SK-N-SH treated with all-trans-retinoic acid at 6 μM for 48 hours (cell line): ENCODE data around the gene CFDP1.

Experiments used
- CSDC2 ChIP-seq: fragments of 250-450 bp; sonication (Bioruptor Pico); IDR thresholded peaks from 2 replicates; pipeline ENCODE4 v1.5.0; 2020; ENCODE audit warnings: mild to moderate bottlenecking, moderate library complexity
- ESRRG ChIP-seq: fragments of 250-450 bp; sonication (Bioruptor Pico); IDR thresholded peaks from 2 replicates; pipeline ENCODE4 v1.6.1; 2021; ENCODE audit warnings: mild to moderate bottlenecking
- ISL1 ChIP-seq: fragments of 250-450 bp; sonication (Bioruptor Pico); IDR thresholded peaks from 2 replicates; pipeline ENCODE4 v2.1.2; 2022; ENCODE audit warnings: mild to moderate bottlenecking, moderate library complexity
- OSR1 ChIP-seq: fragments of 250-450 bp; sonication (Bioruptor Pico); IDR thresholded peaks from 2 replicates; pipeline ENCODE4 v1.8.0; 2022; ENCODE audit warnings: moderate library complexity, mild to moderate bottlenecking, inconsistent platforms
- RARB ChIP-seq: fragments of 250-450 bp; sonication (Bioruptor Pico); IDR thresholded peaks from 2 replicates; pipeline ENCODE4 v1.8.0; 2021; ENCODE audit warnings: mild to moderate bottlenecking, moderate library complexity
- TOX ChIP-seq: fragments of 250-450 bp; sonication (Bioruptor Pico); IDR thresholded peaks from 2 replicates; pipeline ENCODE4 v1.8.0; 2021; ENCODE audit warnings: mild to moderate bottlenecking, moderate library complexity, borderline replicate concordance
- ZC3H10 ChIP-seq: fragments of 250-450 bp; sonication (Bioruptor Pico); IDR thresholded peaks from 2 replicates; pipeline ENCODE4 v1.5.1; 2021; ENCODE audit warnings: mild to moderate bottlenecking, moderate library complexity
- ZFP30 ChIP-seq: fragments of 450-650 bp; formaldehyde crosslinking; IDR thresholded peaks from 2 replicates; pipeline ENCODE4 v1.5.0; 2022; ENCODE audit warnings: mild to moderate bottlenecking, moderate library complexity
- ZNF70 ChIP-seq: fragments of 450-650 bp; formaldehyde crosslinking; IDR thresholded peaks from 2 replicates; pipeline ENCODE4 v1.5.0; 2020; ENCODE audit warnings: mild to moderate bottlenecking, moderate library complexity
- ZNF8 ChIP-seq: fragments of 450-650 bp; formaldehyde crosslinking; IDR thresholded peaks from 2 replicates; pipeline ENCODE4 v1.5.0; 2020; ENCODE audit warnings: mild to moderate bottlenecking, moderate library complexity
- TF ChIP-seq, protein P1 (sequence below): fragments of 250-450 bp; sonication (Bioruptor Pico); IDR thresholded peaks from 2 replicates; pipeline ENCODE4 v1.5.1; 2020; ENCODE audit warnings: low read depth, mild to moderate bottlenecking, moderate library complexity
- TF ChIP-seq, protein P2 (sequence below): fragments of 250-450 bp; sonication (Bioruptor Pico); IDR thresholded peaks from 2 replicates; pipeline ENCODE4 v1.8.0; 2020; ENCODE audit warnings: mild to moderate bottlenecking, moderate library complexity, borderline replicate concordance

DNA sequence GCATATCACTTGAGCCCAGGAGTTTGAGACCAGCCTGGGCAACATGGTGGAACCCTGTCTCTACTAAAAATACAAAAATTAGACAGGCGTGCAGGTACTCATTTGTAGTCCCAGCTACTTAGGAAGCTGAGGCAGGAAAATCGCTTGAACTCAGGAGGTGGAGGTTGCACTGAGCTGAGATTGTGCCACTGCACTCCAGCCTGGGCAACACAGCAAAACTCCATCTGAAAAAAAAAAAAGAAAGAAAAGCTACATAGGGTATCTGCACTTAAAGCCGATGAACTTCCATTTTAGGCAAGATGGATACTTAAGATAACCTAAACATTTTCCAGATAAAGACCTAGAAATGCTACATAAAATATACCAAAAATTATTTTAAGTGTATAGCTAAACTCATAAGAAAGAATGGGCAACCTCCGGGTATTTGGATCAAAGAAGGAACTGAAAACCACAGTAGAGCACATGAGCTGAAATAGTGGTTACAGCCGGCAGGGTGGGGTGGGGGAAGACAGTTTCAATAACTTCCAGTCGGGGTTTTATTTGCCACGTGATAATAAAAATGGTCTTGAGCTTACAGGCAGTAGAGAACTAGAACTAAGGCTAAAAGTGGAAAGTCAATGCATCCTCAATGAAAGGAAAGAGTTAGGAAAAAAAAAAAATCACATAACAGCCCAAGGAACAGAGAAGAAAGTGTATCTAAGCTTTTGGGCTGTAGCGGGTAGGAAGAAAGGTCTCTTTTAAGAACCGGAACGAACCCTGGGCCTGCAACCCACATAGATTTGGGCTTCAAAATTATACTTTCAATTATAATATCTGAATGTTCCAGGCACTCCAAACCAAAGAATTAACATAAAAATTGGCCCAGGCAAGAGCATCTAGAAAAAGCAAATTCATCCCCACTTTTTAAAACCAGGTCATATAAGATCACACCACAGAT lies 53.1 kb downstream of the CFDP1 start:
- no peak for TF ChIP-seq TOX
- no peak for TF ChIP-seq RARB (CRISPR knock-in tag)
- TF ChIP-seq OSR1 (CRISPR knock-in tag): no peak
- TF ChIP-seq ZFP30 (CRISPR knock-in tag): no peak
- TF ChIP-seq, protein P1, sequence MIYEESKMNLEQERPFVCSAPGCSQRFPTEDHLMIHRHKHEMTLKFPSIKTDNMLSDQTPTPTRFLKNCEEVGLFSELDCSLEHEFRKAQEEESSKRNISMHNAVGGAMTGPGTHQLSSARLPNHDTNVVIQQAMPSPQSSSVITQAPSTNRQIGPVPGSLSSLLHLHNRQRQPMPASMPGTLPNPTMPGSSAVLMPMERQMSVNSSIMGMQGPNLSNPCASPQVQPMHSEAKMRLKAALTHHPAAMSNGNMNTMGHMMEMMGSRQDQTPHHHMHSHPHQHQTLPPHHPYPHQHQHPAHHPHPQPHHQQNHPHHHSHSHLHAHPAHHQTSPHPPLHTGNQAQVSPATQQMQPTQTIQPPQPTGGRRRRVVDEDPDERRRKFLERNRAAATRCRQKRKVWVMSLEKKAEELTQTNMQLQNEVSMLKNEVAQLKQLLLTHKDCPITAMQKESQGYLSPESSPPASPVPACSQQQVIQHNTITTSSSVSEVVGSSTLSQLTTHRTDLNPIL (CRISPR knock-in tag): no peak
- TF ChIP-seq ZNF8: no peak
- no peak for TF ChIP-seq ZNF70 (CRISPR knock-in tag)
- TF ChIP-seq ISL1: no peak
- no peak for TF ChIP-seq CSDC2 (CRISPR knock-in tag)
- TF ChIP-seq ESRRG (CRISPR knock-in tag): no peak
- TF ChIP-seq, protein P2, sequence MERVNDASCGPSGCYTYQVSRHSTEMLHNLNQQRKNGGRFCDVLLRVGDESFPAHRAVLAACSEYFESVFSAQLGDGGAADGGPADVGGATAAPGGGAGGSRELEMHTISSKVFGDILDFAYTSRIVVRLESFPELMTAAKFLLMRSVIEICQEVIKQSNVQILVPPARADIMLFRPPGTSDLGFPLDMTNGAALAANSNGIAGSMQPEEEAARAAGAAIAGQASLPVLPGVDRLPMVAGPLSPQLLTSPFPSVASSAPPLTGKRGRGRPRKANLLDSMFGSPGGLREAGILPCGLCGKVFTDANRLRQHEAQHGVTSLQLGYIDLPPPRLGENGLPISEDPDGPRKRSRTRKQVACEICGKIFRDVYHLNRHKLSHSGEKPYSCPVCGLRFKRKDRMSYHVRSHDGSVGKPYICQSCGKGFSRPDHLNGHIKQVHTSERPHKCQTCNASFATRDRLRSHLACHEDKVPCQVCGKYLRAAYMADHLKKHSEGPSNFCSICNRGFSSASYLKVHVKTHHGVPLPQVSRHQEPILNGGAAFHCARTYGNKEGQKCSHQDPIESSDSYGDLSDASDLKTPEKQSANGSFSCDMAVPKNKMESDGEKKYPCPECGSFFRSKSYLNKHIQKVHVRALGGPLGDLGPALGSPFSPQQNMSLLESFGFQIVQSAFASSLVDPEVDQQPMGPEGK (CRISPR knock-in tag): no peak
- no peak for TF ChIP-seq ZC3H10 (CRISPR knock-in tag)
